Activated CD4-positive, alpha-beta T cell treated with anti-CD3 and anti-CD28 coated beads, Interleukin-2, amount 50 U/mL, for 16 hours (primary cell): ENCODE data around the gene PIP5K1B.
"Not testable (repeated sequence)": the region's sequence is repeated elsewhere in the genome, so short reads cannot be mapped to it uniquely, and the experiment has no call there.

Experiments used
- DNase-seq: peaks from one replicate; pipeline ENCODE4 v3.0.0-alpha.2; 2020

PIP5K1B gene

DNA sequence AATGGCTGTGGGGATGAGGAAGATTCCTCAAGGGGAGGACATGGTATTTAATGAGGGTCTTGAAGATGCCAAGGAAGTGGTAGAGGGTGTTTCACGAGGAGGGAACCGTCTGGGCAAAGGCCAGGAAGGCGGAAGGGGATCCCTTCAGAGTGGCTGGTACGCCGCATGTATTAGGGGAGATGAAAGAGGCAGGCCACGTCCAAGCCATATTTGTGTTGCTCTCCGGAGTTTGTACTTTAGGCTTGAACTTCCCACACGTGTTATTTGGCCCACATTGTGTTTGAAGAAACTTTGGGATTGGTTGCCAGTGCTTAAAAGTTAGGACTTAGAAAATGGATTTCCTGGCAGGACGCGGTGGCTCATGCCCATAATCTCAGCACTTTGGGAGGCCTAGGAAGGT is 331.8 kb downstream of the PIP5K1B start:
- DNase-seq, result no peak

DNA sequence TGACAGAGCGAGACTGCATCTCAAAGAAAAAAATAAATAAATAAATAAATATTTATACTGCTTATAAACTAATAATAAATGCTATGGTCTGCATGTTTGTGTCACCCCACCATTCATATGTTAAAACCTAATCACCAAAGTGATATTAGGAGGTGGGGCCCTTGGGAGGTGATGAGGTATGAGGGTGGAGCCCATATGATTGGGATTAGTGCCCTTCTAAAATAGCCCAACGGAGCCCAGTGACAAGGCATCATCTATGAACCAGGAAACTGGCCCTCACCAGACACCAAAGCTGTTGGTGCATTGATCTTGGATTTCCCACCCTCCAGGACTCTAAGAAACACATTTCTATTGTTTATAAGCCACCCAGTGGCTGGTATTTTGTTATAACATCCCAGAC is 335.6 kb downstream of the PIP5K1B start:
- DNase-seq, result no peak

DNA sequence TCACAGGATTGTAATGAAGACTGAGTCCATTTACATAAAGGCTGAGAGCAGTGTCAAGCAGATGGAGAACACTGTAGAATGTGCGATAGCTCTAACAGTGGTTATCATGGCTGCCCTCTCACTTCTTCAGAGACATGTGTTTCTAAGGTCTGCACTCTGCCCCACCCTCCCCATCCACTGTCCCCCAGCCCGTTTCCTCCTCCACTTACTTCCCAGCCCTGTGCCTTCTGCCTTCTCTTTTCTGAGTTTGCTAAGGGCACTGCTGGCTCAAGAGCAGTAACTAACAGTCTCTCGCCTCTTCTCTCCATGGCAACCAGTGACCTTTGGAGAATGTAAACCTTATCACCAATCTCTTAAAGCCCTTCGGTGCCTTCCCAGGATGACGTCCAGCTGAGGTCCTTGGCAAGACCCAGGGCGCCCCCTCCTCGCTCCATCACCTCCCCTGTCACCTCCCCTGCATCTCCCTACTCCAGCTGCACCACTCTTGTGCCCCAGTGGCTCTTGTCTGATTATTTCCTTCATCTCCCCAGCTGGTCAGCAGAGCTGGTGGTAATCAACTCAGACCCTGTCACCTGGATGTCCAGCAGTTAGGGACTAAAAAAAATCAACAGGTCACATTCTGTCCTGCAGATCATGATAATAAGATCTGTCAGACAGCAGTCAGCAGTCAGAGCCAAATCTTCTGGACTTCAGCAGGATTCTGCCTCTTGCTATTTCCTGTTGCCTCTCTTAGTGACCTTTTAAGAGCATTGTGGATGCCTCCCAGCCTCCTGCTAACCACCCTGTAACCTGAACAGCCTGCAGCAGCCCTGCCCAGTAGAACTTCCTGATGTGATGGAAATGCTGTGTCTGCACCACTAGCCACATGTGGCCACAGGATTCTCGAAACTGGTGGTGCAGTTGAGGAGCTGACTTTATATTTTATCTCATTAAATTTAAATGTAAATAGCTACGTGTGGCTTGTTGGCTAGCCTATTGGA is 339.5 kb downstream of the PIP5K1B start:
- DNase-seq, result peak; percentile 38

GRCh38 chr9:69045821-69046220 is 340.8 kb downstream of the PIP5K1B start:
- DNase-seq, result no peak

DNA sequence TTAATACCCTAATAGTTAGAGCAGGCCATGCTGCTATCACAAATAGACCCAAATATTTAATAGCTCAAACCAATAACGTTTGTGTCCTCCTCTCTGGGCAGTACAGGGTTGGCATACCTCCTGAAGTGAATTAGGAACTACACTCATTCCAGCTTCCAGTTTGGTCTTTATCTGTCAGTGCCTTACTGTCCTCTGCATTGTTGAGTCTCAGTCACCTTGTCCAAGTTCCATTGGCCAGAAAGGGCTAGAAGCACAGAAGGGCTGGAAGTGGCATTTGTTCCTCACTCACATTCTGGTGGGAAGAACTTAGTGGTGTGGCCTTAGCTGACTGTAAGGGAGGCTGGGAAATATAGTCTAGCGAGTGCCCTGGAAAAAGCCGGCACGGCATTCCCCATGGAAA is 341.7 kb downstream of the PIP5K1B start:
- DNase-seq, result no peak

GRCh38 chr9:69047371-69047770 is 342.3 kb downstream of the PIP5K1B start:
- no peak for DNase-seq

DNA sequence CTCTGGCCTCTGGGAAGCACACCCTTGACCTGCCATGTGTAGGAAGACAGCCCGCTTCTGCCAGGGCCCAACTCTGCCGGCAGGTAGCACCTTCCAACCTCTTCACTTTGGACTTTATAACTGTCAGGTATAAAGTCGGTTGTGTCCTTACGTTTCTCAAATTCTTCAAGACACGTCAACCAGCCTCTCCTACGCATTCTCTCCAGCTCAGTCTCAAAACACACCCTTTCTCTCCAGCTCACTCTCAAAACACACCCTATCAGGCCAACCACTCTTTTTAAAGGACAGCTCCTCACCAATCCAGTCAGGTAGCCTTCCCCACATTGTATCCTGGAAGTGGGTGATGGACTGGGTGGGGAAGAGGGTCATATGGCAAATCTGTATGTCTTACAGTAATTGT is 344.1 kb downstream of the PIP5K1B start:
- no peak for DNase-seq

DNA sequence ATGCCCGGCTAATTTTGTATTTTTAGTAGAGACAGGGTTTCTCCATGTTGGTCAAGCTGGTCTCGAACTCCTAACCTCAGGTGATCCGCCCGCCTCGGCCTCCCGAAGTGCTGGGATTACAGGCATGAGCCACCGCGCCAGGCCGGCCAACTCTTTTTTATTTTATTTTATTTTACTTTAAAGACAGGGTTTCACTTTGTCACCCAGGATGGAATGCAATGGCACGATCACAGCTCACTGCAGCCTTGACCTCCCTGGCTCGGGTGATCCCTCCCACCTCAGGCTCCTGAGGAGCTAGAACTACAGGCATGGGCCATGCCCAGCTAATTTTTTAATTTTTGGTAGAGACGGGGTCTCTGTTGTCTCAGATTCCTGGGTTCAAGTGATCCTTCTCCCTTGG is 345.9 kb downstream of the PIP5K1B start:
- DNase-seq, result not testable (repeated sequence)

- DNase-seq, result no peak
These were observed 349.9 kb downstream of the PIP5K1B start for GRCh38 chr9:69054989-69055388.

DNA sequence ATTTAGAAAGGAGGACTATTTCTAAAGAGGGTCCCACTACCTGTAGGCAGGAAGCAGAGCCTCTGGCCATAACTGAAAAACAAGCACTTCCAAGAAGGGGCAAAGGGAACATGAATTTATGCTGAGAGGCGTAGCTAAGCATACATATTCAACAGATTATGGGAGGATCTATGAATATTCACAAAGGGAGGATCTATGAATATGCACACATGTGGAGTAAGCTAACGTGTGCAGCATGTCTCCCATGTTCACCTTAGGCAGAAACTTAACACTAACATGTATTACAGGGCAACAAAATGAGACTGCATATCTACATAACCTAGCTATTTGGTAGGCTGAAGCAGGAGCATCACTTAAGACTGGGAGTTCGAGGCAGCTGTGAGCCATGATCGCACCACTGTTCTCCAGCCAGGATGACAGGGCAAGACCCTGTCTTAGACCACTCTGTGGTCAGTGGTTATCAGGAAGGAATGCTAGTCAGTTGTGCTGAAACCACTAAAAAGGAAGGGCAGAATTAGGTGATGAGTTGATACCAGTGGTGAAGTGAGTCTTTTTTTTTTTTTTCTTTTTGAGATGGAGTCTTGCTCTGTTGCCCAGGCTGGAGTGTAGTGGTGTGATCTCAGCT is 351.3 kb downstream of the PIP5K1B start:
- no peak for DNase-seq

DNA sequence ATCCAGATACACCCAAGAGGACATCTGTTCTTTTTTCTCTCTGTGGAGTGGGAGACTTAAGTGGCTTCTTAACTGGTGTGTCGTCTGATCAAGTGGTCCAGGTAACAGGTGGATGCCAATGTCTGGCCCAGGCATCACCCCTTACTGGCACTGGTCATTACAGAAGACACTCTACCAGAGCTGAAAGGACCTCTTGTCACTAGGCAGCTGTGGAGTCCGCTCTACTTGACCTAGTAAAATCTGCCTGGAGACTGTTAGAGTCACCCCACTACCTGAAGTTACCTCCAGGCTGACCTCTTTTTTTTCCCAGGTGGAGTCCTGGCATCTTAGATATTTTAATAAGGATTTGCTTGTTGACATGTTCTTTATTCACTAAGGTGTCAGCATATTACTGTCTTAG is 353.1 kb downstream of the PIP5K1B start:
- DNase-seq, result no peak
